NCI-H1436 treated with DMSO at 0.1 percent for 48 hours (cell line): ENCODE data around the gene FAM13C.
"Not testable (repeated sequence)": the region's sequence is repeated elsewhere in the genome, so short reads cannot be mapped to it uniquely, and the experiment has no call there.

Experiments
- DNase-seq: peaks from one replicate; lab custom pipeline; 2025; lab: John Stamatoyannopoulos, UW

FAM13C gene

DNA sequence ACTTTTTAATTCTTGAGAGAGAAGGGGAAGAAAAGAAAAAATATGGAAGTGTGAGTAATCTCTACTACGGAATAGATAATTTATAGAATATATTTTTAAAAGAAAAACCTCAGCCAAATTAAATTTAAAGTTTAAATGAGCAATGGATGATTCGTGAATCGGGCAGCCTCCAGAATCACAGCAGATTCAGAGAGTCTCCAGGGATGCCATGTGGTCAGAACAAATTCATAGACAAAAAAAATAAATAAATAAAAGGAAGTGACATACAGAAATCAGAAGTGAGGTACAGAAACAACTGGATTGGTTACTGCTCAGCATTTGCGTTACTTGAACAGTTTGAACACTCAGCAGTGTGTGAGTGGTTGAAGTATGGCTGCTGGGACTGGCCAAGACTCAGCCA is 132.9 kb downstream of the FAM13C start:
- no peak for DNase-seq

DNA sequence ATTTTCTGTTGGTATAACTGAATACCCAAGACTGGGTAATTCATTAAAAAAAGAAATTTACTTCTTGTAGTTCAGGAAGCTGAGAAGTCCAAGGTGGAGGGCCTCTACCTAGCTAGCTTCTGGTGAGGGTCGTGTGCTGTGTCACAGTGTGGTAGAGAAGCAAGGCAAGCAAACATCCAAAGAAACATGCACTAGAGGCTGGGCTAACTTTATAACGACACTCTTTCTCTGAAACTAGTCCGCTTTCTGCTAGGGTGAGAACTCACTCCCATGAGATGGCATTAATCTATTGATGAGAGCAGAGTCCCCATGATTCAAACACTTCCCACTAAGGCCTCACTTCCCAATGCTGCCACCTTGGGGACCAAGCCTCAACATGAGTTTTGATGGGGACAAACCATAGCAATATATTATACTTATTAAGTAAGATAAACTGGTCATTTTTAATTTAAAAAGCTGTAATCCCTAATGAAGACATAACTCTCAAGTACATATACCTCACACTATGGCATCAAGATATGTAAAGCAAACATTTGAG is 135.1 kb downstream of the FAM13C start:
- DNase-seq: no peak

DNA sequence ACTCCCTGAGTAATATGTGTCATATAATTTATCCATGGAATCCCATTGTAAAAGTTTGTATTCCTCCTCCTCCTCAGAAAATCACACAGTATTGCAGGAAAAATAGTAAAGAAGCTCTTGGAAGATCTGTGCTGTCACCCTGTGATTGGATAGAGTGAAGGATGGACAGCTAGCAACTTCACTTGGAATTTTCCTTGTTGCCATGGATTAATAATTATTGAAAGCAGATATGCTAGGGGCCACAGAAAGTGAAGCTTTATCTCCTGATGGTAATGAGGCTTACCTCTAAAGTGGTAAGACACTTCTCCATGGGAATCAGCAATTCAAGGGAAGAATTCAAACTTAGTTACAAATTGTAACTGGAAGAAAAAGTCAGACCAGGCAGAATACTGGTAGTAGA is 137.1 kb downstream of the FAM13C start:
- DNase-seq: no peak

DNA sequence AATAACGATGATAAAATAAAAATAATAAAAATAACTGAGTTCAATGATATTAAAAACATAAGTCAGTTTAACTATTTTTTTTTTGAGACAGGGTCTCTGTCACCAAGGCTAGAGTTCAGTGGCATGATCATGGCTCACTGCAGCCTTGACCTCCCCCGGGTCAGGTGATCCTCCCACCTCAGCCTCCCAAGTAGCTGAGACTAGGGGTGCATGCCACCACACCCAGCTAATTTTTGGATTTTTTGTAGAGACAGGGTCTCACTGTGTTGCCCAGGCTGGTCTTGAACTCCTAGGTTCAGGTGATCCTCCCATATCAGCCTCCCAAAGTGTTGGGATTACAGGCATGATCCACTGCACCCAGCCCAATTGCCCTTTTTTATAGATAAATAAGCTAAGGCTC is 138.8 kb downstream of the FAM13C start:
- not testable (repeated sequence) for DNase-seq

DNA sequence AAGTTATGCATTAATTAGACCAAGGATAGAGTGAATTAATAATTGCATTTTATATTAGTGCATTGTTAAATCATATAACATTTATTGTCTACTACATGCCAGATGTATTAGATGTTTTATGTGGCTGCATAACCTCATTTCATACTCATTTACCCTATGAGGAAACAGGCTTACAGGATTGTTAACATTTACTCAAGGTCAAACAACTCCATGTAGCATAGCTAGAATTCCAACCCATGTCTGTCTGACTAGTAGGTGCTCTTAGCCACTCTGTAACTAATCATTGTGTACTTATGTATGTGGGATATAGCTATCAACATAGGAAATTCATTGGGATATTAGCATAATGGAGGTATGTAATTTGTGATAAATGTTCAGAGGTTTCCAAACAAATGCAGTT is 139.6 kb downstream of the FAM13C start:
- DNase-seq: no peak

DNA sequence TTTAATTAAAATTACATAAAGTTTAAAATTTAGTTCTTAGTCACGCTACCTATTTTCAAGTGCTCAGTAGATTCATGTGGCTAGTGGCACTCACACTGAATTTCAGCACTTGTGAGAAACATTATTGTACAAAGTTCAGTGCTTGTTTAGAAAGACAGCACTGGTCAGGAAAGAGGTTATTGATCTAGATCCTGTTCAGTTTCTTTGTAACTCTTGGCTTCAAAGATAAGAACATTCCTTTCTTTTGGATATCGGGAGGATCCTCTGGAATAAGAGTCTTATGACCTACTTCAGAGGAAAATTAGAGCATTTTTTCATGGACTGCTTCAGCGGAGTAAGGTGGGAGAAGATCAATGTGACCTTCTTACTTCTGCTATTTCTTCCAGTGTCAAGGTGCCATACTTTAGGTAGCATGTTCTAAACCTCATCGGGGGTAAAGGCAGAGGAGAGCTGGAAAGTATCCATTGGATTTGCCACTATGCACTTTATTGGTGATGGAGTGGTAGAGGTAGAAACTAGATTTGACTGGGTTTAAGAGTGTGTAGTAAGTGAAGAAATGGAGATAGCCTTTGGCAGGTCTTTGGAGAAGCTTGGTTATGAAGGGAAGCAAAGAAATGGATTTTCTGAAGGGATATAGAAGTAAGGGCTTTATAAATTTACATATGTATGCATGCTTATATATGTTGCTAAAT is 146.0 kb downstream of the FAM13C start:
- DNase-seq: no peak

DNA sequence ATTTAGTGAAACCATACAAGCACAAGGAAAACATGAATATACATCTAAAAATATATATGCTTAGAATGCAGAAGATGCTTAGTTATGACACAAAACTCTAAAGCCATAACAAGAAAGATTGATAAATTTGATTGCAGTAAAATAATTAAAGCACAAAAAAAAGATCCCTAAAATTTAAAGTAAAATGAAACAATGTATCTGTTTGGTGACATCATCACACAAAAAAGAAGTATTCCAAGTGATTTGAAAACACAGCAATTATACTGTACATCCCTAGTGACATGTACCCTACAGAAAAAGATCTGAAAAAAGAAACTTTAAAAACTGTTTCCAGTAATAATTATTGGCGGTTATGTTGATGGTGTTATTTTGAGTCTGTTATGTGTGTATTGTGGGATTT is 148.2 kb downstream of the FAM13C start:
- no peak for DNase-seq

DNA sequence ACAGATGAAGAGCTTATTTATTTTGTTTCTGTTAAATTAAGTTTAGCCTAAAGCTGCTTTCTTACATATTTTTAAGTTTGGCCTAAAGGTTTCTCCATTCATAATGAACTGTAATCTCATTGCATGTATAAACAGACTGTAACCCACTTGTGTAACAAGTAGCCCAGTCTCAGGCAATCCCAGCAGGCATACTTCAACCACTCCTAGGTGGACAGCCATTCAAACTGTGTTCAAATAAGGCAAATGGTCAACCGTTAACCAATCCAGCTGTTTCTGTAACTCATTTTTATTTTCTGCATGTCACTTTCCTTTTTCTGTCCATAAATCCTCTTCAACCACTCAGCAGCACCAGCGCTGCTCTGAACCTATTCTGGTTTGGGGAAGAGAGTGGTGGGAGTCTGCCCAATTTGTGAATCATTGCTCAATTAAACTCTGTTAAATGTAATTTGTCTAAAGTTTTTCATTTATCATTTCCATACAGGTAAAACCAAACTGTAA is 150.0 kb downstream of the FAM13C start:
- DNase-seq: no peak

DNA sequence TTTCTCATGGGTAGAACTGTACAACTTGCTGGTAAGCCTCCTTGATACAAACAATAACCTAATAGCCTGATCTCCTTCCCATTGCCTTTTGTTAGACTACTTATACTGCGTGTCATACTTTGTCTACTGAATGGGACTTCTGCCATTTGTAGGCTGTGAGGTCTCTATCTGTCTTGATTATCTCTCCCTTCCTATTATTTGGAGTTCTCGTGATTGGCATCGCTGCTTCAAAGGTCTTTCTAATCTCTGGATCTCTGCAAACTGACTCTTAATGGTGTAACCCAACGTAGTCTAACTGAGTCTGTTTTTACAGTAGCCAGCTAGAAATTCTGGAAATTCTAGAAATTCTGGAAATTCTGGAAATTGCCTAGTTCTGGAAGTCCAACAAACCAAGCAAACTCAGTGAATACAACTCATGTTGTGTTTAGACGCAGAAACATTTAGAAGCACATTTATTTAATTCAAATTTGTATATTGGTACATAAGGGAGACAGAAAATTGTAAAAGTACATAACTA is 156.1 kb downstream of the FAM13C start:
- DNase-seq: no peak
